HG03097 (cell line): ENCODE measurements around the gene GLCCI1.
"Not testable (repeated sequence)": the region's sequence is repeated elsewhere in the genome, so short reads cannot be mapped to it uniquely, and the experiment has no call there.

Experiments
- ATAC-seq: cut with Tn5 transposase; IDR thresholded peaks from one replicate; pipeline ENCODE4 v1.9.1; 2021; ENCODE audit not compliant: unreplicated experiment, low FRiP score

The GLCCI1 gene

GRCh38 chr7:8086239-8086638, 117.6 kb downstream of the GLCCI1 start:
- no peak for ATAC-seq

- ATAC-seq, result no peak
Measured at GRCh38 chr7:8089036-8089780, 120.6 kb downstream of the GLCCI1 start.

- ATAC-seq, result no peak
Measured at GRCh38 chr7:8092140-8092539, 123.5 kb downstream of the GLCCI1 start.

- ATAC-seq, result no peak
Measured at GRCh38 chr7:8094164-8095140, 125.9 kb downstream of the GLCCI1 start.

- not testable (repeated sequence) for ATAC-seq
Measured at GRCh38 chr7:8101292-8101691, 132.7 kb downstream of the GLCCI1 start.

GRCh38 chr7:8103282-8103681, 134.7 kb downstream of the GLCCI1 start:
- no peak for ATAC-seq

GRCh38 chr7:8105449-8106095, 137.0 kb downstream of the GLCCI1 start:
- ATAC-seq, result no peak

- no peak for ATAC-seq
Measured at GRCh38 chr7:8109196-8110022, 140.8 kb downstream of the GLCCI1 start.

- ATAC-seq, result no peak
Measured at GRCh38 chr7:8111282-8111960, 142.8 kb downstream of the GLCCI1 start.

GRCh38 chr7:8112685-8113084, 144.1 kb downstream of the GLCCI1 start:
- no peak for ATAC-seq

GRCh38 chr7:8113184-8113583, 144.6 kb downstream of the GLCCI1 start:
- ATAC-seq, result no peak

- no peak for ATAC-seq
Measured at GRCh38 chr7:8114175-8114574, 145.6 kb downstream of the GLCCI1 start.

- peak; percentile 91 for ATAC-seq
Measured at GRCh38 chr7:8115547-8116402, 147.2 kb downstream of the GLCCI1 start.

GRCh38 chr7:8117195-8117594, 148.6 kb downstream of the GLCCI1 start:
- ATAC-seq, result no peak

- ATAC-seq, result no peak
Measured at GRCh38 chr7:8119262-8119661, 150.7 kb downstream of the GLCCI1 start.

GRCh38 chr7:8120390-8121058, 151.9 kb downstream of the GLCCI1 start:
- no peak for ATAC-seq

- ATAC-seq, result no peak
Measured at GRCh38 chr7:8121243-8121642, 152.6 kb downstream of the GLCCI1 start.
